Activated T-cell treated with anti-CD3 and anti-CD28 coated beads for 48 hours (primary cell): ENCODE results near the gene ITCH.
"Not testable (repeated sequence)": the region's sequence is repeated elsewhere in the genome, so short reads cannot be mapped to it uniquely, and the experiment has no call there.

Experiments used
- DNase-seq: peaks from one replicate; pipeline ENCODE4 v3.0.0-alpha.2; 2020; ENCODE audit warnings: low read depth

Gene ITCH

DNA sequence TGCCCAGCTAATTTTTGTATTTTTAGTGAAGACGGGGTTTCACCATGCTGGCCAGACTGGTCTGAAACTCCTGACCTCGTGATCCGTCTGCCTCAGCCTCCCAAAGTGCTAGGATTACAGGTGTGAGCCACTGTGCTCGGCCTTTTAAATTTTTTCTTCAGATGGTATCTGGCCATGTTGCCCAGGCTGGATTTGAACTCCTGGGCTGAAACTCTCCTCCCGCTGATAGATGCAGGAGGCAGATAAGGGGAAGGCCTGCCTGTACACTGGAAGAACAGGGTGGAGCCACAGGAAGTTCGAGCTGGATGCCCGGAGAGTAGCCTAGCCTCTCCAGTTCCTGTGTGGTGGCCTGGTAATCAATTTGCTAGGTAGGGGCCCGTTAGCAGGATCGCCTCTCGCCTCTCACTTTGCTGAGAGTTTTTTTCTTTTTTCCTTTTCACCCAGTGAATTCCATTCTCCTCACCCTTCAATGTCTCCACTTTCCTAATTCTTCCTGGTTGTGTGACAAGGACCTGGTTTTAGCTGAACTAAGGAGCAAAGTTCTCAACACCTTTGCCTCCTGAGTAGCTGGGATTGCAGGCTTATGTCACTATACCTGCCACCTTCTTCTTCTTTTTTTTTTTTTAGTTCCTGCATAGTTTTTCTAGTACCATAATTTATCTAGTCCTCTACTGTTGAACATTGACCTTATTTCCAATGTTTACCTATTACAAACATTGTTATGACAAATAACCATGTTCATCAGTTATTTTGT lies 19.4 kb upstream of the ITCH start:
- no peak for DNase-seq

DNA sequence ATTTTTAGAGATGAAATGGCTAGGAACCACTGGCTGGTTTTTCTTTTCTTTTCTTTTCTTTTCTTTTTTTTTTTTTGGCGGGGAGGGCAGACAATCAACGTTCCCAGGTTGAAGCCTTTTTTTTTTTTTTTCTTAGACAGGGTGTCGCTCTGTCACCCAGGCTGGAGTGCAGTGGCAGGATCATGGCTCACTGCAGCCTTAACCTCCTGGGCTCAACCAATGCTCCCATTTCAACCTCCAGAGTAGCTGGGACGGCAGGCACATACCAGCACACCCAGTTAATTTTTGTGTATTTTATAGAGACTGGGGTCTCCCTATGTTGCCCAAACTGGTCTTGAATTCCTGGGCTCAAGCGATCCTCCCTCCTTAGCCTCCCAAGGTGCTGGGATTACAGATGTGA lies 18.8 kb upstream of the ITCH start:
- no peak for DNase-seq

DNA sequence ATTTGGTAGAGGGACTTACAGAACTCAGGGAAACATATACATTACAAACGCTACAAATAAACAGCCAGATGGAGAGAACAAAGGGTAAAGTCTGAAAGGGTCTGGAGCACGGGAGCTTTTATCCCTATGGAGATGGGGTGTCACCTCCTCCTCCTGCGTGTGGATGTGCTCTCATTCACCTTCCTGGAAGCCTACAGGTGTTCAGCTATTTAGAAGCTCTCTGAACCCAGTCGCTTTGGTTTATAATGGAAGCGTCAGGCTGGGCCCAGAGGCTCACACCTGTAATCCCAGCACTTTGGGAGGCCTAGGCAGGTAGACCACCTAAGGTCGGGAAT lies 17.7 kb upstream of the ITCH start:
- no peak for DNase-seq

DNA sequence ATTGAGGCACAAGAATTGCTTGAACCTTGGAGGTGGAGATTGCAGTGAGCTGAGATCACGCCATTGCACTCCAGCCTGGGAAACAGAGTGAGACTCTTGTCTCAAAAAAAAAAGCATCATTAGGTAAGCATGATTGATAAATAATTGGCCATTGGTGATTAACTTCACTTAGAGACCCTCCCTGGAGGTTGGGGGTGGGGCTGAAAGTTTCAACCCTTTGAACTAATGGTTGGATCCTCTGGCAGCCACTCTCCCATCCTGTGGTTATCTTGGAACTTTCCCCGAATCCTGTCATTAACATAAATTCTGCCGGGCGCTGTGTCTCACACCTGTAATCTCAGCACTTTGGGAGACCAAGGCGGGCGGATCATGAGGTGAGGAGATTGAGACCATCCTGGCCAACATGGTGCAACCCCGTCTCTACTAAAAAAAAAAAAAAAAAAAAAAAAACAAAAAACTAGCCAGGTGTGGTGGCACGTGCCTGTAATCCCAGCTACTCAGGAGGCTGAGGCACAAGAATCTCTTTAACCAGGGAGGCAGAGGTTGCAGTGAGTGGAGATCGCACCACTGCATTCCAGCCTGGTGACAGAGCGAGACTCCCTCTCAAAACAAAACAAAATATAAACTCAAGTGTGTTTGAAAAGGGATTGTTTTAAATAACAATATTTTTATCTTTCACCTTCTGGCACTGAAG lies 17.1 kb upstream of the ITCH start:
- DNase-seq = not testable (repeated sequence)

DNA sequence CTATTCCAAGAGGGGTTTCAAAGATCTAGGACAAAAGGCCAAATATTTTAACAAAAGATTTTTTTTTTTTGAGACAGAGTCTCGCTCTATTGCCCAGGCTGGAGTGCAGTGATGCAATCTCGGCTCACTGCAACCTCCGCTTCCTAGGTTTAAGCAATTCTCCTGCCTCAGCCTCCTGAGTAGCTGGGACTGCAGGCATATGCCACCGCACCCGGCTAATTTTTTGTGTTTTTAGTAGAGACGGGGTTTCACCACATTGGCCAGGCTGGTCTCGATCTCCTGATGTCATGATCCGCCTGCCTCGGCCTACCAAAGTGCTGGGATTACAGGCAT lies 16.6 kb upstream of the ITCH start:
- not testable (repeated sequence) for DNase-seq

DNA sequence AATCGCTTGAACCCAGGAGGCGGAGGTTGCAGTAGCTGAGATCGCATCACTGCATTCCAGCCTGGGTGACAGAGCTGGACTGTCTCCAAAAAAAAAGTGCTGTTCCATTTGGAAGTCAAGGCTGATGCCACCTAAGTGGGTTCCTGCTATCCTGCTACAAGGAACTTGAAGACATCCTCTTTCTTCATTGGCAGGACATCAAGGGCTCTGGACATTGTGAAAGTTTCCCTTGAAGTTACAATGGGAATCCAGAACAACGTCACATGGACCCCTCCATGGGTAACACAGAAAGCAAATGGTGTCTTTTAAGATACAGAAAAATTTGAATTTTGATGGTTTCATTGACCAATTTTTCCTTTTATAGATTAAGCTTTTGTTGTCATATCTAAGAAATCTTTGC lies 15.5 kb upstream of the ITCH start:
- no peak for DNase-seq

DNA sequence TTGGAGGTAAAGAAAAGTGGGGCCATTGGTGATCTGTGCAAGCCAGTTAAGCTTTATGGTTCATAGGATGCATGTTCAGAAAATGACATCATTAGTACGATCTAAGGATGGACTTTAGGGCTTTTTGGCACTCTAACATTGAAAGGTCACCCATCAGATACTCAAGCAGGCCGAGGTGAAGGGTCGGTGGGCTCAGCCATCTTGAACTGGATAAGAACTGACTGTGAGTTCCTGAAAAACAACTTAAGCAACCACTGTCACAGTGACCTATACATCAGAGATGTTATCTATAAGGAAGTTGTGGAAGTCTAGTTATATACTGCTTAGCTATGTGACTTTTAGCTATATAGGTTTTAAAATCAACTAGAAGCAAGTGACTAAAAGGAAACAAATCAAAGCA lies 13.0 kb upstream of the ITCH start:
- no peak for DNase-seq

DNA sequence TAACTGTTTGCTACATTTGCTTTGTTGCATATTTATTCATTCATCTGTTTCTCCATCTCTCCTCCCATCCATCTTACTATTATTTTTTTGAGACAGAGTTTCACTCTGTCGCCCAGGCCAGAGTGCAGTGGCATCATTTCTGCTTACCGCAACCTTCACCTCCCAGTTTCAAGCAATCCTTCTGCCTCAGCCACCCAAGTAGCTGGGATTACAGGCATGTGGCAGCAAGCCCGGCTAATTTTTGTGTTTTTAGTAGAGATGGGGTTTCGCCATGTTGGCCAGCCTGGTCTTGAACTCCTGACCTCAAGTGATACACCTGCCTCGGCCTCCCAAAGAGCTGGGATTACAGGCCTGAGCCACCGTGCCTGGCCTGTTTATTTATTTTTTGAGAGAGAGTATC lies 9.6 kb upstream of the ITCH start:
- DNase-seq = not testable (repeated sequence)

DNA sequence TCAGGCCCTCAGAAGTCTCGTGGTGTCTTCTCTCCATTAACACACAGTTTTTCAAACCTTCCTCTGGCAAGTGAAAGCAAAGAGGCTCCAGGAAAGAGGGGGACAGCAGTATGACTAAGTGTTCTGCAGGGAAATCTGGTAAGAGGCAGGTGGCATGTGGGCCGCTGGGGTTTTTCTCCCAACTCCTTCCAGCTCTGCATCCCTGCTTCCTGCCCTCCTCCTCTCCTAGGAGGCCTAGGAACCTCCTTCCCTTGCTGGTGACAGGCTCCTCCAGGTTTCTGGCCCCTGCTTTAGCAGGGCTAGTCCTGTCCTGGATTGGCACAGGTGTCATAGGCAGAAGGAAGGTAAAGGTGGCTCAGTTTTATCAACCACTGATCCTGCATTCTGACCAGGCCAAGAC lies 7.6 kb upstream of the ITCH start:
- DNase-seq = no peak

DNA sequence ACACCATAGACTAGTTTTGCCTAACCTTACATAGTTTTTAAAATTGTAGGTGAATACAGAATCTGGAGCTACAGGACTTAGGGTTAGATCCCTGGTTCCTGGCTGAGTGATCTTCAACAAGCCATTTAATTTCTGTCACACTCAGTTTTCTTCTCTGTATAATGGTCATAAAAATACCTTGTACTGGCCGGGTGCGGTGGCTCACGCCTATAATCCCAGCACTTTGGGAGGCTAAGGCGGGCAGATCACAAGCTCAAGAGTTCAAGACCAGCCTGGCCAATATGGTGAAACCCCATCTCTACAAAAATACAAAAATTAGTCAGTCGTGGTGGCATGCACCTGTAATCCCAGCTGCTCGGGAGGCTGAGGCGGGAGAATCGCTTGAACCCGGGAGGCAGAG lies 3.3 kb upstream of the ITCH start:
- not testable (repeated sequence) for DNase-seq

DNA sequence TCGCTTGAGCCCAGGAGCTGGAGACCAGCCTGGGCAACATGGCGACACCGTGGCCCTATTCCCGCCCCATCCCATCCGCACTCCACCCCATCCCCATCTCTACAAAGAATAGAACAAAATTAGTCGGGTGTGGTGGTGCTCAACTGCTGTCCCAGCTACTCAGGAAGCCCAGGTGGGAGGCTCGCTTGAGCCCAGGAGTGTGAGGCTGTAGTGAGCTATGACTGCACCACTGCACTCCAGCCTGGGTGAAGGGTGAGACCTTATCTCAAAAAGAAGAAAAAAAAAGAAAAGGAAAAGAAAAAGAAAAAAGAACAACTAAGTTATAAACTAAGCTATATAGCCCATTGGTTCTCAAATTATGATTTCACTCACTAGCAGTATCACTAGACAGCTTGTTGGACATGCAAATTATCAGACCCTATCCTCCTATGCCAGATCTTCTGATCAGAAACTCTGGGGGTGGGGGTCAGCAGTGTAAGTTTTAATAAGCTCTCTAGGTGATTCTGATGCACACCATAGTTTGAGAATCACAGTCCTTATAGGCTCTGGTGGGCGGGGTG lies 491 bp upstream of the ITCH start:
- DNase-seq = no peak

DNA sequence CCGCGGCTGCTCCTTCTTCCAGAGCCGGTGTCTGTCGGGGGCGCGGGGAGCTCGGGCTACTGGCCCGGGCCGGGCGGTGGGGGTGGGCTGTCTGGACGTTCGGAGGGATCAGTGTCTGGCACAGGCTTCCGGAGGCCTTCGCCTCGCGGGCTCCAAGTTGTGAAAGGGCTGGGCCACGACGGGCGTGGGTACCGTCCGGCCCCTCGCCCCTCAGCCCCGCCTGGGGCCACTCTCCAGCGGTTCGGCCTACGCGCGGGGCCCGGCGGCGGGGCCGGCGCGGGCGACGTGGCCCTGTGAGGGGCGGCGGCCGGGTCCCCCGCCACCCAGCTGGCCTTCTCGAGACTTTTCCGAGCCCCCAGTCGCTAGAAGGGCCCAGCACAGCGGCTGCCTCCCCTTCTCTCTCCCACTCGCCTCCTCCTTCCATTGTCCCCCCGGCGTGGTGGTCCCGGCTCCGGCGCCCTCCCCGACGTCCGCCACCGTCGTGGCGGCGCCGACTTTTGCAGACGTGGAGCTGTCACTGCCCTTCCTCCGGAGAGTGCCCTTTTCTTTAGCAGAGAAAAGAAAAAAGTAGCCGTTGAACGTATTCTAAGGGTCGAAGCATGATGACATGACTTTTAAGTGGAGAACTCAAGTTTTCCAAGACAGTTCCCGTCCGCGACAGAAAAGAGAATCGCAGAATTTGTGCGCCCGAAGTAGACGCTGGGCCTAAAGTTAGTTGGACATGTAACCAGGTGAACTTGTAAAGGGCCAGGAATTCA lies 571 bp downstream of the ITCH start:
- DNase-seq = no peak

DNA sequence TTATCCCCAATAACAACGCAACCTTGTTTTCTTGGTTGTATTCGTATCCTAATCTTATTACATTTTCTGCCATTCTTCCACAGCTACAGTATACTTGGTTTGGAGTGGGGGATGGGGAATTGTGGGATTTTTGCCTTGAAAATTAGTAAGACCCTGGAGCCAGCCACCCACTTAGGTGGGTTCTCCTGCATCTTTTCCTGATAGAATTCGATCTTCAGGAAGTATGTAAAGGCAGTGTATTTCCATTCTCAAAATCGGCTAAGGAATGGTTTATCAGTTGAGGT lies 1.1 kb downstream of the ITCH start:
- DNase-seq = no peak

DNA sequence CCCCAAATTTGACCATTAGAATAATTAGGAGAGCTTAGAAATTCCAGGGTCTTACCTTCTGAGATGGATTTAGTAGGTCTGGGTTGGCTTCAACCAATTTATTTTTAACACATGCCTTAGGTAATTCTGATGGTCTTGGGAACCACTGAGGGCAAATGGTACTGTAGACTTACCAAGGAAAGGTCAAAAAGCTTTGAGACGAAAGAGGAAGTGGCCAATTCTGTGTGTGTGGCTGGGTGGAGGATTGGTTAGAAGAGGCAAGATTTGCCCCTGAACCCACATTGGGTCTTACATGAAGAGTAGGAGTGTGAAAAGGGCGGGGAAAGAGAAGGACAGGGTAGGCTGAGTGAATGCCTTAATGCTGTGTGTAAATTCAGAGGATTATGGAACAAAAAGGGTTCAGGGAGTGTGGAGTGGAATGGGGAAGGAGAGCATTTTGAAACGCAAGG lies 2.7 kb downstream of the ITCH start:
- no peak for DNase-seq

DNA sequence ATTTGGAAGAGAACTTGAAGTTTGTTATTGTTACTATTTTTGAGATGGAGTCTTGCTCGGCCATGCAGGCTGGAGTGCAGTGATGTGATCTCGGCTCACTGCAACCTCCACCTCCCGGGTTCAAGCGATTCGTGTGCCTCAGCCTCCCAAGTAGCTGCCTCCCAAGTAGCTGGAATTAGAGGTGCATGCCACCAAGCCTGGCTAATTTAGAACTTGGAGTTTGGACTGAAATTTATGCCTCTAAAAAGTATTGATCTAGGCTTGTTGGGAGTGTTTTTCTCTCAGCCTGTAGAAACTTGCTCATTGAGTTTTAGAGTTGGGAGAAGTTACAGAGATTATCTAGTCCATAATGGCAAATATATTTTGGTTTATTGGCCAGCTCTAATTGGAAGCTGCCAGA lies 4.1 kb downstream of the ITCH start:
- no peak for DNase-seq

DNA sequence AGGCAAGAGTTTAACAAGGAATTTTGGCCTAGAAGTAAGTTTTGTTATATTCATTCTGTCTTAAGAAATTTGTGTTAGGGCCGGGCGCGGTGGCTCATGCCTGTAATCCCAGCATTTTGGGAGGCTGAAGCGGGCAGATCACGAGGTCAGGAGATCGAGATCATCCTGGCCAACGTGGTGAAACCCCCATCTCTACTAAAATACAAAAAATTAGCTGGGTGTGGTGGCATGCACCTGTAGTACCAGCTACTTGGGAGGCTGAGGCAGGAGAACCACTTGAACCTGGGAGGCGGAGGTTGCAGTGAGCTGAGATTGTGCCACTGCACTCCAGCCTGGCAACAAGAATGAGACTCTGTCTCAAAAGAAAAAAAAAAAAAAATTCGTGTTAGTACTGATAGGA lies 4.8 kb downstream of the ITCH start:
- DNase-seq = not testable (repeated sequence)

DNA sequence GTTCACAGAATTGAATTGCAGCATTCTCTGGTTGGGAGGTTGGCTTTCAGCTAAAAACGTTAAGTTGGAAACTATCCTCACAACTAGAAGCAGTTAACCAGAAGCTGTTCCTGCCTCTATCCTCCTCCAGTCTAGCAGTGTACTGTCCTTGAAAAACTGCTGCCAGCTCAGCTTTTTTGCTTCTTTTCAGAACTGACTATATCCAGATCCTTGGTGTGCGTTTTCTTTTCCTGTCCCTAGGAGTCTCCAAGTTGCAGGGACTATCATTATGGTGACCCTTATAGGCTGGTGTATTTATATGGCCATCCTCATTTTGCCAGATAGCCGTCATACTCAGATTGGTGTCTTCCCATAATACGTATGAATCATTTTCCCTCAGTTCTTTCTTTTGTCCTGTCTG lies 5.5 kb downstream of the ITCH start:
- no peak for DNase-seq

DNA sequence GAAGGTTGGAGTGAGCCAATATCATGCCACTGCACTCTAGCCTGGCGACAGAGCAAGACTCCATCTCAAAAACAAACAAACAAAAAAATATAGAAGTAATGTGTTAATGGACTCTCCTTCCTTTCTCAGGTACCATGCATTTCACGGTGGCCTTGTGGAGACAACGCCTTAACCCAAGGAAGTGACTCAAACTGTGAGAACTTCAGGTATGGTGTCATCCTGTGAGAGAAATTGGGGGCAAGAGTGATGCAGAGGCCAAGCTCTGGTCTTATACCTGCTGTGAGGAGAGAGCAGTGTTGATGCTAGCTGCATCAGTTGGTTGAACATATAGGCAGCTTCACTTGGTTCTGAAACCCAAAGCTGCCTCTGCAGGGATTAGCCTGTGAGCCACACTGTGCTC lies 6.2 kb downstream of the ITCH start:
- DNase-seq = no peak

DNA sequence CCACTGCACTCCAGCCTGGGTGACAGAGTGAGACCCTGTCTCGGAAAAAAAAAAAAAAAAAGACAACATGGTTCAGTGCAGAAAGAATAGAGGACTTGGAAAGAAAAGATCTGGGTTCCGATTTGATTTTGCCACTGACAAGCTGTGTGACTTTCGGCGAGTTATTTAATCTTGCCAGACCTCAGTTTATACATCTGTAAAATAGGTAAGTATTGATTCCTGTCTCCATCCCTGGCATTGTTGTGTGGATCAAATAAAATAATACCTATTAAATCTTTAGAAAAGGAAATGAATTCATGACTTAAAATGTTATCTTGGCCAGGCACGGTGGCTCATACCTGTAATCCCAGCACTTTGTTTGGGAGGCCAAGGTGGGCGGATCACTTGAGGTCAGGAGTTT lies 7.0 kb downstream of the ITCH start:
- DNase-seq = no peak

DNA sequence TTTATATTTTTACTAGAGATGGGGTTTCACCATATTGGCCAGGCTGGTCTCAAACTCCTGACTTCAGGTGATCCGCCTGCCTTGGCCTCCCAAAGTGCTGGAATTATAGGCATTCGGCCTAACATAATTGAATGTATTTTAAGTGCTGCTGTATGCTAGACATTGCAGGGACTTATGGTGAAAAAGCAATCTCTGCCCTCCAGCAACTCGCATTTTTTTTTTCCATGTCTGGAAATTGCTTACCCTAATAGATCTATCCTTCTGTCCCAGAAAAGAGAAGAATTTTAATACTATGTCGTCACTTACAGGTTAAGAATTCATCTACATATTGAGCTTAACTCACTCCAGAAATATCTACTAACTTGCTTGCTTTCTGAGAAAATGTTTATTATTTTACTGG lies 10.4 kb downstream of the ITCH start:
- DNase-seq = no peak

DNA sequence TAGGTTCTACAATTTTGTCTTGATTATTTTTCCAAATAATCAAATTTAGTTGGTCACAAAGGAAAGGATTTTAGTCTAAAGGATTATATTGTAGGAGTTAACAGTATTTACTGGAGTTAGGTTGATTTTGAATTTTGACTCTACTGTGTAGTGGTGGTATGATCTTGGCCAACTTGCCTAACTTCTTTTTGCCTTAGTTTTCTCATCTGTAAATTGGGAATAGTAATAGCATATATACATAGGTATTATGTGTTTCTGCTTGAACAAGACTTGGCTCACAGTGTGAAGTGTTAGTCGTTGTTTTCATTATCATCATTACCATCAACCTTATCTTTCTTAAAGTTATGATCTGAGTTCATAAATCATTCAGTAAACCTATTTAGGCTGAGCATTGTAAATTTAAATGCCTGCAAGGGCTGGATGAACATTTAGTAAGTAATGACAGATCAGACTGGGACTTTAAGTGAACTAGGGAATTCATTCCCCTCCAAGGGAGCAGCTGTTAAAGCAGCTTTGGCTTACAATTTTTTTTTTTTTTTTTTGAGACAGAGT lies 11.2 kb downstream of the ITCH start:
- no peak for DNase-seq

DNA sequence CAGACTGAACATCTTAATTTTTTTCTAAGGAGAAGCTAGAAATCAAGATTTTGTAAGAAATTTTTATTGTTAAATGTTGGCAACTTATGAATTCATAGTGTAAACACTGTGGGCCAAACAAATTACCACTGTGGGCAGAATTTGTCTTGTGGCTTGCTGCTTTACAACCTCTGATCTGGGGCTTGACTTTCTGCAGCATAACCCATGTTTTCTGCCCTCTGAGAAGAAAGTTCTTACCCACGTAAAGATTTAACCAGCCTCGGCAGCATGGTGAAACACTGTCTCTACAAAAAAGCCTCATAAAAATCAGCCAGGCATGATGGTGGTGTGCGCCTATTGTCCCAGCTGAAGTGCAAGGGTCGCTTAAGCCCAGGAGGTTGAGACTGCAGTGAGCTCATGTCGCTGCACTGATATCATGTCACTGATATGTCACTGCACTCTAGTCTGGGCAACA lies 12.9 kb downstream of the ITCH start:
- no peak for DNase-seq
